GM21390 (cell line): Measurements from ENCODE around the gene BMP8A.

Experiments used
- ATAC-seq: cut with Tn5 transposase; IDR thresholded peaks from one replicate; pipeline ENCODE4 v1.9.1; 2021; ENCODE audit not compliant: unreplicated experiment

The BMP8A gene

GRCh38 chr1:39567302-39567701 is 75.9 kb downstream of the BMP8A start:
- no peak for ATAC-seq

- ATAC-seq, result no peak
Measured at GRCh38 chr1:39568208-39568607, 76.8 kb downstream of the BMP8A start.

GRCh38 chr1:39569034-39569433 is 77.6 kb downstream of the BMP8A start:
- no peak for ATAC-seq

- no peak for ATAC-seq
Measured at GRCh38 chr1:39570477-39571177, 79.2 kb downstream of the BMP8A start.

- no peak for ATAC-seq
Measured at GRCh38 chr1:39571178-39571483, 79.7 kb downstream of the BMP8A start.

- ATAC-seq, result no peak
Measured at GRCh38 chr1:39572379-39573096, 81.1 kb downstream of the BMP8A start.

GRCh38 chr1:39573097-39573465 is 81.6 kb downstream of the BMP8A start:
- no peak for ATAC-seq

- ATAC-seq, result no peak
Measured at GRCh38 chr1:39573736-39574624, 82.5 kb downstream of the BMP8A start.

GRCh38 chr1:39574646-39575045 is 83.2 kb downstream of the BMP8A start:
- no peak for ATAC-seq
